Progenitor cell of endocrine pancreas (in vitro differentiated cells): ENCODE results near the gene DIP2C. TPM values are rescaled to one million over a fixed set of nuclear protein-coding genes. Genes with fewer than 3 reads are reported as not detected.
A peak's percentile ranks its signal among the peaks of the same experiment; 100 is the strongest.

Experiments used
- DNase-seq: peaks from one replicate; pipeline ENCODE4 v3.0.0; 2021; ENCODE audit warnings: low spot score; ENCODE audit not compliant: unreplicated experiment
- H3K27ac Mint-ChIP-seq: 2 replicates; pipeline ENCODE4 v1.8.0; 2021; ENCODE audit warnings: mild to moderate bottlenecking, moderate library complexity, mixed read lengths
- H3K27me3 Mint-ChIP-seq: 2 replicates; pipeline ENCODE4 v1.8.0; 2021; ENCODE audit warnings: mixed read lengths
- H3K36me3 Mint-ChIP-seq: 2 replicates; pipeline ENCODE4 v1.8.0; 2022; ENCODE audit warnings: mixed read lengths; ENCODE audit not compliant: insufficient read depth
- H3K4me1 Mint-ChIP-seq: 2 replicates; pipeline ENCODE4 v1.8.0; 2021; ENCODE audit warnings: low read depth, mixed read lengths
- H3K4me3 Mint-ChIP-seq: 2 replicates; pipeline ENCODE4 v1.8.0; 2021; ENCODE audit warnings: low read depth, mild to moderate bottlenecking, moderate library complexity, mixed read lengths
- H3K9me3 Mint-ChIP-seq: 2 replicates; pipeline ENCODE4 v1.8.0; 2021; ENCODE audit warnings: low read depth, mixed read lengths
- CTCF ChIP-seq: fragments of 200-600 bp; sonication (generic); IDR thresholded peaks from one replicate; pipeline ENCODE4 v1.5.0; 2021; ENCODE audit warnings: antibody characterized with exemption, mild to moderate bottlenecking; ENCODE audit not compliant: unreplicated experiment
- total RNA-seq: library from RNA; stranded (reverse); gene quantifications from 2 replicates; pipeline ENCODE4 v1.2.1, GENCODE V29; 2021

The DIP2C gene
- total RNA-seq, 1 donor from 2014 or later, result 27.2 TPM

DNA sequence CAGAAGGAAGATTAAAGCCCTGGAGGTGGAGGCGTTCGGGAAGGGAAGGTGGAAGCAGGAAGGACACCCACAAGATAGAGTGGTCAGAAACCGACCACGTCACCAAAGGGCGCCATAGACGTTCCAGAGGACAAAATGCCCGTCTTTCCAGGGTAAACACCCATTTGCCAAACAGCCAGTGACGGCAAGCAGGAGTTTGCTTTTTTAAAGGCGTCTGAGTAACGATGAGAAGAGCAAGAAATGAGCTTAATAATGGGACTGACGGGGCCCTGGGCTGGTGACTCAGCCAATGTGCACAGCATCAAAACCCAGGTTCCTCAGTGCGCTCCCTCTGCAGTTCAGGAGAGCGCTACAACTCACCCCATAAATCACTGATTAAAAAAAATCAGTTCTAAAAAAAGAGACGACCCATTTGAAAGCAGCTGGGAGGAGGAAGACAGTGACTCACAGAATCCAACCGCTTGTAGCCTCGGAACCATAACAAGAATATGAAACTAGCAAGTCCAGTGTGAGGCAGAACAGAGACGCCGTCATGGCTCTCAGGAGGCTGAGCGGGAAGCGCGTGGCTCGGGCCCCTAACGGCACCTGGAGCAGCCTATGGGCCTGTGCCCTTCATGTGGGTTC, 5.9 kb downstream of the DIP2C start:
- DNase-seq, result no peak
- H3K4me3 Mint-ChIP-seq, result no peak overlapping the region
- no peaks in the 10 kb centered on the region for H3K36me3 Mint-ChIP-seq
- H3K4me1 Mint-ChIP-seq, result peaks cover 20% of the 10 kb centered on the region
- no peaks in the 10 kb centered on the region for H3K27me3 Mint-ChIP-seq
- TF ChIP-seq CTCF, result no peak
- H3K27ac Mint-ChIP-seq, result peak overlapping the region; percentile 23
- no peaks in the 10 kb centered on the region for H3K9me3 Mint-ChIP-seq

DNA sequence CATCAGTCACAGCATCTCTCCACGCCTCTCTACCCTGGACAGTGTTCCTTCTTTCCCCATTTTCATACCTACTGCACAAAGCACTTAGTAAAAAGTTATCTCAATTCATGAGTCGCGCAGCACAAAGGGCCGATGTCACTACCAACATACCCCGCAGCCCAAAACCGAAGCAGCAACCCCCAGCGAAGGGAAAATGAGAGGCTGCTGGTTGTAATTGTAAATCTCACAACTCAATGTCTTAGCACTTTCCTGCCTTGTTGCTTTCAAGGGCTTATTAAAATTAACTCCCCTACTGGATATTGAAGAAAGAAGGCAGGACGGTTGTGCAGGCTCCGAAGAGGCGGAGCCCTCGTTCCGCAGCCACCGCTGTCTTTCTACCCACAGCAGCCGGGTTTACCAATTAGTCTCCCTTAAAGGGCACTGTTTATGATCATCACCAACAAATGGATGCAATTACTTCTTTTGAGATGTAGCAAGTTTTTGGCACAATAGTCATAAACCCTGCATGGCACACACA, 6.5 kb downstream of the DIP2C start:
- TF ChIP-seq CTCF, result no peak
- DNase-seq, result no peak
- peak overlapping the region; percentile 23 for H3K27ac Mint-ChIP-seq
- no peaks in the 10 kb centered on the region for H3K27me3 Mint-ChIP-seq
- no peak overlapping the region for H3K4me3 Mint-ChIP-seq
- no peaks in the 10 kb centered on the region for H3K9me3 Mint-ChIP-seq
- peaks cover 14% of the 10 kb centered on the region for H3K4me1 Mint-ChIP-seq
- no peaks in the 10 kb centered on the region for H3K36me3 Mint-ChIP-seq

GRCh38 chr10:681670-682318, 7.7 kb downstream of the DIP2C start:
- Mint-ChIP-seq H3K4me1 (peaks cover 4% of the 10 kb centered on the region), H3K9me3 (no peaks in the 10 kb centered on the region)
- no peak for TF ChIP-seq CTCF

GRCh38 chr10:680745-681144, 8.7 kb downstream of the DIP2C start:
- H3K36me3 Mint-ChIP-seq, result no peaks in the 10 kb centered on the region
- peaks cover 4% of the 10 kb centered on the region for H3K4me1 Mint-ChIP-seq
- peaks cover 4% of the 10 kb centered on the region for H3K9me3 Mint-ChIP-seq
- H3K27me3 Mint-ChIP-seq, result no peaks in the 10 kb centered on the region
- no peak for TF ChIP-seq CTCF
- H3K27ac Mint-ChIP-seq, result no peak overlapping the region
- DNase-seq, result no peak
- no peak overlapping the region for H3K4me3 Mint-ChIP-seq

More at GRCh38 chr10:681670-682318, 7.7 kb downstream of the DIP2C start:
- no peaks in the 10 kb centered on the region for H3K27me3 Mint-ChIP-seq
- peak overlapping the region; percentile 62 for H3K27ac Mint-ChIP-seq
- H3K4me3 Mint-ChIP-seq, result no peak overlapping the region
- H3K36me3 Mint-ChIP-seq, result no peaks in the 10 kb centered on the region
- no peak for DNase-seq

DNA sequence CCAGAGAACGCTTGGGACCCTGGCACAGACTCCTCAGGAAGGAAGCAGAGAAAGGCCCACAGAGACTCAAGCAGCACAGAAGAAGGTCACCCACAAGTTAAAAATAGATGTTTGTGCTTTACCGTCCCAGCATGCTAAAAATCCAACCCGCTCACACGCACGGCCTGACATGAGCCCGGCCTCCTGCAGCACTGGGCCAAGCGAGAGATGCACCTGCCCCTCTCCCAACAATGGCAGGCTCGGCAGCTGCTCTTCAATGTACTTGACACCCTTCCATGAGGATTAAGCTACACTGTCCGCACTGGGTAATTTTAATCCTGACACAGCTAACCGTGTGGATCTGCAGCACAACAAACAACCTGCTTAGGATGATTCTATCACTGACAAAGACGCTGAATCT, 9.3 kb downstream of the DIP2C start:
- DNase-seq, result no peak
- peaks cover 8% of the 10 kb centered on the region for H3K9me3 Mint-ChIP-seq
- H3K36me3 Mint-ChIP-seq, result no peaks in the 10 kb centered on the region
- H3K27ac Mint-ChIP-seq, result no peak overlapping the region
- H3K4me1 Mint-ChIP-seq, result peaks cover 4% of the 10 kb centered on the region
- no peak for TF ChIP-seq CTCF
- no peak overlapping the region for H3K4me3 Mint-ChIP-seq
- no peaks in the 10 kb centered on the region for H3K27me3 Mint-ChIP-seq
